GM23338 (cell line): Measurements from ENCODE around the gene NSRP1. TPM values are rescaled to one million over a fixed set of nuclear protein-coding genes. Genes with fewer than 3 reads are reported as not detected.

Source experiments
- ATAC-seq: fragments of 200-7000 bp; cut with Tn5 transposase; 3 replicates; pipeline ENCODE4 v1.9.1; 2020
- DNase-seq: peaks from one replicate; pipeline ENCODE4 v3.0.0-alpha.2; 2015; ENCODE audit warnings: low spot score
- H2AFZ ChIP-seq: fragments of 200-600 bp; sonication (generic); 2 replicates; pipeline ENCODE4 v1.8.0; 2016; ENCODE audit warnings: antibody characterized with exemption, mild to moderate bottlenecking, moderate library complexity
- H3F3A ChIP-seq: fragments of 200-600 bp; sonication (generic); replicated peaks from 2 replicates; pipeline ENCODE4 v1.8.0; 2017; ENCODE audit warnings: antibody characterized with exemption, mixed run types, low read depth
- H3K27ac ChIP-seq: fragments of 200-600 bp; sonication (generic); 2 replicates; pipeline ENCODE4 v1.6.1; 2016; ENCODE audit warnings: low read depth
- H3K27me3 ChIP-seq: fragments of 200-600 bp; sonication (generic); 2 replicates; pipeline ENCODE4 v1.8.0; 2016; ENCODE audit warnings: mild to moderate bottlenecking, mixed run types, moderate library complexity; ENCODE audit not compliant: insufficient read depth
- H3K36me3 ChIP-seq: fragments of 200-600 bp; sonication (generic); 2 replicates; pipeline ENCODE4 v1.8.0; 2016; ENCODE audit warnings: mild to moderate bottlenecking; ENCODE audit not compliant: insufficient read depth
- H3K4me1 ChIP-seq: fragments of 200-600 bp; sonication (generic); 2 replicates; pipeline ENCODE4 v1.8.0; 2016; ENCODE audit warnings: mild to moderate bottlenecking, moderate library complexity; ENCODE audit not compliant: insufficient read depth
- H3K4me2 ChIP-seq: fragments of 200-600 bp; sonication (generic); 2 replicates; pipeline ENCODE4 v1.7.1; 2017; ENCODE audit warnings: mixed run types
- H3K4me3 ChIP-seq: fragments of 200-600 bp; sonication (generic); 2 replicates; pipeline ENCODE4 v1.6.1; 2016; ENCODE audit warnings: mixed run types
- H3K79me2 ChIP-seq: fragments of 200-600 bp; sonication (generic); replicated peaks from 2 replicates; pipeline ENCODE4 v1.8.0; 2017; ENCODE audit warnings: mild to moderate bottlenecking; ENCODE audit not compliant: insufficient read depth
- H3K9me2 ChIP-seq: fragments of 200-600 bp; sonication (generic); 2 replicates; pipeline ENCODE4 v1.8.0; 2017; ENCODE audit not compliant: insufficient read depth
- H4K20me1 ChIP-seq: fragments of 200-600 bp; sonication (generic); replicated peaks from 2 replicates; pipeline ENCODE4 v1.8.0; 2017; ENCODE audit warnings: mild to moderate bottlenecking; ENCODE audit not compliant: insufficient read depth
- H3K27ac Mint-ChIP-seq: 2 replicates; pipeline ENCODE4 v1.8.0; 2020; ENCODE audit warnings: inconsistent platforms, mild to moderate bottlenecking, moderate library complexity, mixed read lengths
- H3K27me3 Mint-ChIP-seq: 3 replicates; pipeline ENCODE4 v1.8.0; 2022; ENCODE audit warnings: low read depth, mild to moderate bottlenecking, moderate library complexity, mixed read lengths, inconsistent platforms; ENCODE audit not compliant: insufficient read depth, poor library complexity
- H3K36me3 Mint-ChIP-seq: 3 replicates; pipeline ENCODE4 v1.8.0; 2021; ENCODE audit warnings: low read depth, mild to moderate bottlenecking, inconsistent platforms, moderate library complexity, mixed read lengths
- H3K4me1 Mint-ChIP-seq: 3 replicates; pipeline ENCODE4 v1.8.0; 2020; ENCODE audit warnings: mild to moderate bottlenecking, inconsistent platforms, mixed read lengths
- H3K4me3 Mint-ChIP-seq: 3 replicates; pipeline ENCODE4 v1.8.0; 2021; ENCODE audit warnings: moderate library complexity, mild to moderate bottlenecking, inconsistent platforms, mixed read lengths
- H3K9me3 Mint-ChIP-seq: 3 replicates; pipeline ENCODE4 v1.8.0; 2020; ENCODE audit warnings: moderate library complexity, mild to moderate bottlenecking, inconsistent platforms, mixed read lengths
- CREB1 ChIP-seq: fragments of 250-450 bp; sonication (Bioruptor Pico); IDR thresholded peaks from 2 replicates; pipeline ENCODE4 v1.5.0; 2020; ENCODE audit warnings: low read depth, mild to moderate bottlenecking, moderate library complexity
- CTCF ChIP-seq, 2 experiments: fragments of 200-600 bp in 1 of 2; sonication (generic) in 1 of 2; conservative IDR thresholded peaks; 2 replicates each; pipeline versions ENCODE4 v1.5.1 to v1.6.1; 2016 to 2017; ENCODE audit warnings: antibody characterized with exemption in 2 of 2, low read depth in 2 of 2, mild to moderate bottlenecking in 2 of 2, moderate library complexity in 1 of 2
- ETS1 ChIP-seq: IDR thresholded peaks from 2 replicates; pipeline ENCODE4 v1.6.1; 2016; ENCODE audit warnings: antibody characterized with exemption
- EZH2 ChIP-seq: fragments of 200-600 bp; sonication (generic); IDR thresholded peaks from one replicate; pipeline ENCODE4 v1.8.0; 2017; ENCODE audit warnings: antibody characterized with exemption, mild to moderate bottlenecking, low read depth; ENCODE audit not compliant: unreplicated experiment
- EZH2phosphoT487 ChIP-seq: fragments of 200-600 bp; sonication (generic); IDR thresholded peaks from one replicate; pipeline ENCODE4 v1.8.1; 2018; ENCODE audit warnings: antibody characterized with exemption; ENCODE audit not compliant: unreplicated experiment
- JUNB ChIP-seq: IDR thresholded peaks from one replicate; pipeline ENCODE4 v1.6.1; 2016; ENCODE audit warnings: antibody characterized with exemption; ENCODE audit not compliant: unreplicated experiment
- NANOG ChIP-seq: IDR thresholded peaks from 2 replicates; pipeline ENCODE4 v1.6.1; 2016; ENCODE audit warnings: antibody characterized with exemption, borderline replicate concordance
- POLR2AphosphoS5 ChIP-seq: IDR thresholded peaks from 2 replicates; pipeline ENCODE4 v1.6.1; 2016; ENCODE audit warnings: antibody characterized with exemption, low read depth
- REST ChIP-seq: IDR thresholded peaks from one replicate; pipeline ENCODE4 v1.6.1; 2018; ENCODE audit warnings: antibody characterized with exemption; ENCODE audit not compliant: unreplicated experiment
- STAT1 ChIP-seq: IDR thresholded peaks from one replicate; pipeline ENCODE4 v1.6.1; 2016; ENCODE audit warnings: antibody characterized with exemption; ENCODE audit not compliant: unreplicated experiment
- ZNF114 ChIP-seq: fragments of 250-450 bp; sonication (Bioruptor Pico); IDR thresholded peaks from 2 replicates; pipeline ENCODE4 v1.5.0; 2020; ENCODE audit warnings: mild to moderate bottlenecking, moderate library complexity
- ZNF331 ChIP-seq: fragments of 250-450 bp; sonication (Bioruptor Pico); IDR thresholded peaks from 2 replicates; pipeline ENCODE4 v1.5.0; 2020; ENCODE audit warnings: low read depth, mild to moderate bottlenecking, moderate library complexity
- ZNF462 ChIP-seq: fragments of 250-450 bp; sonication (Bioruptor Pico); IDR thresholded peaks from 2 replicates; pipeline ENCODE4 v1.5.0; 2020; ENCODE audit warnings: mild to moderate bottlenecking, moderate library complexity
- polyA plus RNA-seq: library from polyadenylated mRNA; unstranded; fragments of >200 nt; fragmentation: Nextera tagmentation; extraction: Ambion mirVana; gene quantifications from 2 replicates; pipeline ENCODE4 v1.2.1, GENCODE V29; 2016
- total RNA-seq: library from RNA; depleted of rRNA; stranded (reverse); fragments of >200 nt; shearing (Covaris generic); gene quantifications from 2 replicates; pipeline ENCODE4 v1.2.3, GENCODE V29; 2014

NSRP1 gene
- total and polyA plus RNA-seq, 2 experiments from 2014 or later = 15.7 to 110 TPM

- Mint-ChIP-seq H3K27me3 (peaks cover 35% of the 10 kb centered on the region), H3K4me1 (peaks cover 3% of the 10 kb centered on the region; the same call in 2 of the 3 replicates), H3K4me3 (no peak overlapping the region), H3K27ac (no peak overlapping the region), H3K36me3 (no peaks in the 10 kb centered on the region), H3K9me3 (no peaks in the 10 kb centered on the region)
- peak; percentile 17 for ATAC-seq
- TF ChIP-seq JUNB (no peak), ZNF114 (no peak), ZNF331 (CRISPR knock-in tag) (no peak), ZNF462 (CRISPR knock-in tag) (no peak), EZH2phosphoT487 (no peak), CREB1 (CRISPR knock-in tag) (no peak), NANOG (no peak), EZH2 (no peak), POLR2AphosphoS5 (no peak), ETS1 (no peak), STAT1 (no peak), REST (no peak), CTCF (conservative IDR thresholded peaks at IDR 0.05; ENCODE audit: low read depth in 2 of 2) (no peak)
- Histone ChIP-seq H4K20me1 (no peaks in the 10 kb centered on the region), H3K79me2 (no peaks in the 10 kb centered on the region), H3F3A (no peaks in the 10 kb centered on the region), H3K27ac (no peak overlapping the region), H3K27me3 (peaks cover 37% of the 10 kb centered on the region), H3K4me3 (no peak overlapping the region), H3K36me3 (no peaks in the 10 kb centered on the region), H2AFZ (no peak overlapping the region; the same call in 1 of the 2 replicates), H3K9me2 (no peaks in the 10 kb centered on the region), H3K4me2 (no peak overlapping the region), H3K4me1 (peaks cover 8% of the 10 kb centered on the region; the same call in 1 of the 2 replicates)
- DNase-seq = no peak
These were observed 114.0 kb downstream of the NSRP1 start for GRCh38 chr17:30230596-30231125.
